NOMO-1 treated with DMSO at 0.1 percent for 48 hours (cell line): Measurements from ENCODE around the gene GNB4.

Experiments
- DNase-seq: peaks from one replicate; lab custom pipeline; 2025; ENCODE audit not compliant: unreplicated experiment; lab: John Stamatoyannopoulos, UW

GNB4 gene

DNA sequence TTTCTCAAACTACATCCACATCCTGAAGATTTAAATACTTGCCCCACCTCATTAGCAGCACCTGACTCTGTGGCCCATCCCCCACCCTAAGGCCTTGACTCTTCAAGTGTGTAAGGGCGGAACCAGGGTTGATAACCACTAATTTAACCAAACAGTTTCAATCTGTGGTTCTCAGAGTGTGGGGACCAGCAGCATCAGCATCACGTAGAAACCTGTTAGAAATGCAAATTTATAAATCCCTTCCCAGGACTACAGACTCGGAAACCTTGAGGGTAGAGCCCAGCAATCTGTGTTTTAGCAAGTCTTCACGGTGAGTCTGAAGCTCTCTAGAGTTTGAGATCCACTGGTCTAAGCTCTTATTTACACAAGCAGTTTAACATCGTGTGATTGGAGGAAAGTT, 12.4 kb downstream of the GNB4 start:
- peak; percentile 9 for DNase-seq

DNA sequence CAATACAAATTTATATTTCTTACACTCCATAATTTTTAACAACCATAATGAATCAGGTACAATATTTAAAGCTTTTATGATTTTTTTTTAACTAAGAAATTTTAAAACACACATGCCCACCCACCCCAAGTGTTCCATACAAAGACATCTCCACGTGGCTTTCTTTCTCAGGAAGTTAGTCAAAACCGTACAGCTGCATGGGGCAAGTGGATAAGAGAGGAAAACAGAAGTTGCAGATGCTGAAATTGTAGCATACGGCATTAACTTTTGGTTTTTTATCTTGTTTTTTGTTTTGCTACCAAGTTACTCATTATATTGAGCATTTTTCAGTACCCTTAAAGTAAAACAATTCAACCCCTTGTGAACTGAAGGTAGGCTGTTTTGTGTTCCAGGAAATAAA, 14.8 kb downstream of the GNB4 start:
- no peak for DNase-seq

DNA sequence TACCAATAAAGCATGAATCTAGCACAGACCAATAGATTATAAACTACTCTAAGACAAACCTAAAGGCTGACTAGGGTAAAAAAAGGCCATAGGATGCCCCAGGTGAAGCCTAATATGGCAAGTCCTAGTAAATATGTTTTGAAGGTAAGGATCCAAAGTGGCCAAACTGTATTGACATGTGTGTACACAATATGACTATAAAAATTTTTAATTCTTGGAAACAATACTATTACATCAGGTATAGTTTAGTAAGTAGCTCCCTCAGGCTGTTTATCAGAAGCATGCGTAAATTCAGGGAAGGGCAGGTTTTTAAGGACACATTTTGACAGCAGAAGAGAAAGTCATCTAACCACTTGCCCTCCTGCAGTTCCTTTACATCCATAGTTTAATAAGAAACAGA, 18.8 kb downstream of the GNB4 start:
- DNase-seq = no peak

DNA sequence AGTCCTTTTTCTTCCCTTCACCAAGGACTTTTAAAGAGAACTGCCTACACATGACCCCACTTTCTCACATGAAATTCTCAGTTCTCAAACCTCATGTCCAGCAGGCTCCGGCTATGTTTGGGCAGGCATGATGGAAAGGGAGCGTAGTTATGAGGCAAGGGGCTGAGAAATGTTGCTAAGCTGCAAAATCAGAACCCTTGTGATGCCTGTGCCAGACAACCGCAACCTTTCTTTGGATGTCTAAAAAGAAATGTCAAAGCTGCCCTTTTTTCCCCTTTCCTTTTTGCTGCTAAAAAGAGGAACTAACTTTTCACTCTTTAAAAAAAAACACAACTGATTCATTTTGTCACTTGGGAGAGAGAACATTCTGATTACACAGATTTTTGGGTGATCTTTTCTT, 19.2 kb downstream of the GNB4 start:
- DNase-seq = peak; percentile 86

DNA sequence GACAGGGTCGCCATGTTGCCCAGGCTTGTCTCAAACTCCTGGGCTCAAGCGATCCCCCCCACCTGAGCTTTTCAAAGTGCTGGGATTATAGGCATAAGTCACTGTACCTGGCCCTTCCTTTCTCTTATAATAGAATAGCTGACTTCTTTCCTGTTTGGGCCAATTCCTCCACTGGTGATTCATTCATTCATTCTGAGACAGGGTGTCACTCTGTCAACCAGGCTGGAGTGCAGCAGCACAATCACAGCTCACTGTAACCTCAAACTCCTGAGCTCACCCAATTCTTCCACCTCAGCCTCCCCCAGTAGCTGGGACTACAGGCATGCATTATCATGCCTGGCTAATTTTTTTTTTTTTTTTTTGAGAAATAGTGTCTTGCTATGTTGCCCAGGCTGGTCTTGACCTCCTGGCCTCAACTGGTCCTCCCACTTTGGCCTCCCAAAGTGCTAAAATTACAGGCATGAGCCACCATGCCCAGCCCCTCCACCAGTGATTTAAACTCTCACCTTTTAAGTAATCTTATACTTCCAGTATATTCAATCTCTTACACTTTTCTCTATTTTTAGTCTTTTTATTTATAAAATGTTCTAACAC, 20.9 kb downstream of the GNB4 start:
- no peak for DNase-seq

DNA sequence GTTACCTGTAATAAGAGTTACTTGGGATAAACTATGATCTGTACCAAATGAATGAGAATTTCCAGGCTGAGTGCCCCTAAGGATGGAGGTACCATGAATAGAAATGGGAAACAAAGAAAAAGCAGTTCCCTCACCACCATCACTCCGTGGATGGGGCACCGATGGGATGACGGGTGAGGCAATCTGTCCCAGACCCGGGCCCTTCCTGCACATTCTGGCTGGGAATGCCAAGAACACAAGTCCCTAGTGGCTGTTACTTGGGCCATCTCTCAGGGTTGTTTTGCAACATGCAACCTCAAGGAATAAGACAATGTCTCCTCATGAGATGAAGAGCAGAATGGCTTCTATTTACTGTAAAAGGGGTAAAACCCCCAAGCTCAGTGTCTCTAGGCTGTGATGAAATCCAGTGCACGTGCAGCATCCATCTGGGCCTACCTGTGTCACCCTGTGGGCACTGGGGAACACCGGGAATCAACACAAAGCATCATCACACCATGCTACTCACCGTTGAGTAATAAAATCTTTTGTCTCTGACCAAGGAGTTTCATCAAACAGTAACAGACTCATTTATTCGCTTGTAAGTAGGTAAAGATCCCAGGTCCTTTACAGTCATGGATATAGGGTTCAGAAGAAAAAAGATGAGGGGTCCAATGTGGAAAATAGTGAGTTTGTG, 22.3 kb downstream of the GNB4 start:
- DNase-seq = no peak

DNA sequence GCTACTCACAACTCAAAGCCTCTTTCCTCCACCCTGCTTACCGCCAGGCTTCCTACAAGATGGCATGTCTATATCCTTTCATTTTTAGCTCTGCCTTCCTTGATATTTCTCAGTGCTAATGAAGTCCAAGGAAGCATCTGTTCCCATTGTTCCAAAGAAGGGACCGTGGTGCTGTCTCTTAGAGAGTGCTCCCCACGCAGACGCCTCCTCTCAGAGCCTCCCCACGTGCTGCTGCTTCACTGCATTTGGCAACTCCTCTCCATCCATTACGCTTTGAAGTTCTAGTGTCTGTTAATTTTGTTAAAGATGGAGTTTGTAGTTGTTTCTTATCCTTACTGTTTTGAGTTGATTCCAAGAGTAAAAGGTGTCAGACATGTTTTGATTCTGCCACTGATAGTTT, 26.2 kb downstream of the GNB4 start:
- no peak for DNase-seq

DNA sequence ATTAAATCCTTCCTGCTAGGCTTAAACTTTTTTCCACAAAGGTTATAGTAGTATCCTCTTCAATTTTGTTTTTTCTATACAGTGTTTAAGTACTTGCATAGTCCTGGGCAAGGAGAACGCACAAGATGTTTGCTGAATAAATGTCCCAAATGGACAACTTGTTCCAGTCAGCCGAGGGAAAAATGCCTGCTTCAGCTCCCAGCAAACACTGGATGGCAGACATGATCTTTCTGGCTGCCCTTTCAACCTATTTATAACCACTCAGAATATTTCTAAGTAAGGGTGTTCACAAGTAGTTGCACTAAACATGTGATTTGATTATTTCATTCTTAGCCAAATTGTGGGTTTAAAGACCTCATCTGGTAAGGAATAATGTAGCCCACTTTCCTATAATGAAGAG, 29.8 kb downstream of the GNB4 start:
- no peak for DNase-seq

DNA sequence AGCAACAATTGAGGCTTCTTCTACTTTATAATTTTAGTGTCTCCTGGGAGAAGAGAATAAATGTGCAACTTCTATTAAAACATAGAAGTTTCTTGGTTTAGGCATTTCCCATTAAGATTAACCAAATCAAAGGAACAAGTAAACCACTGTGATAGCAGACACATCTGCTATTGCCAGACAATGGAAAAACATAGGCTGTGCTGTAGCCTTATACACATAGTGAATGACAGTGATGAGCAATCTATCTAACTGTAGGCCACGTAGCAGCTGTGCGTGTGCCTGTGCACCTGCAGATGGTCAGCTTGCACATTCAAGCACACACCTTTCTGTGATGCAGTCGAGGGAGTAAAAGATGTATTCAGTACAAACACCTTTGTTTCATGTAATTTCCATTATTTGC, 32.7 kb downstream of the GNB4 start:
- DNase-seq = no peak

DNA sequence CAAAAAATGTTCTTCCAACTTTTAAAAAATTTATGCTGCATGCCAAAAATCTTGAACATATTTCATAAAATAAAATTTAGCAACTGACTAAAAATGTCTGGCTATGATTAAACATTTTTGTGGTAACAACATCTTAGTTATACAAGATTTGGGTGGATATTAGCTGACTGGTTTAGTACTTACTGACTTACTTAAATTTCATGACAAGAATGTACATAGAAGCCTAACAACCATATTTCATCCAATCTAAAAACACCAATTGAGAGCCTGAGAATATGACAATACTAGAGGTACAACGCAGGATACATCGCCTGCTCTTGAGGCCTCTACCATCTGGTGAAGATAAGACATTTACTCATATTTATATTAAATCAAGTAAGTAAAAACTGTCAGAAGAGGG, 34.6 kb downstream of the GNB4 start:
- no peak for DNase-seq

DNA sequence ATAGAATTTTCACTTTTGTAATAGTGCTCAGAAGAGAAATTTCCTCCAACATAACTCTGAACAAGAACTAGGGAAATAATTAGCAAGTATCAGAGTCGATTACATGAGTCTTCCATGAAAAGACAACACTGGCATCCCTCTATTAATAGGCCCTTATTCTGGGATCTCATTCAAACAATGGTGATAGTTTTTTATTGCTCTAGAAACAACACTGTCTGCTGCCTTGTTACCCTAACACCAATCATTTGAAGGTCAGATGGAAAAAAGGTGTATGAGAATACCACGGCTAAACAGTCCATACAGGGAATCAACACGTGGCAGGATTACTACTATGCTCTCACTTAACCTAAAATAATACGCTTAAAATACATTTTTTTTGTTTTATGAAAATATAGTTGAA, 35.9 kb downstream of the GNB4 start:
- DNase-seq = no peak

DNA sequence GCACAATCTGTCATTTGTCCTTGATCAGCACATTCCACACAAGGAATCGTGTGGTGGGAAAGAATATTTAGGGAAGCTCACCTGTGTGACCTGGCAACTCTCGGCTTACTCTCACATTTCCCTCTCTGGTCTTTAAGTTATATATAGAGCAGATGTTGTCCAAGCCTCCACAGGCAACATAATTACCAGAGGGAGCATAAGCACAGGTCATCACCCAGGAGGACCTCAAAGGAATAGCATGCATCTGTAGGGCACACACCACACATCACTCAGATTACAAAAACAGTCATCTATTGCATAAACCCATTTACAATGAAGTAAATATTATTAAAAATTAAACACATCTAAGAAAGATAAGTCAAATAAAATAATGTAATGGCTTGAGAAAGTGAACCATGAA, 36.5 kb downstream of the GNB4 start:
- no peak for DNase-seq

DNA sequence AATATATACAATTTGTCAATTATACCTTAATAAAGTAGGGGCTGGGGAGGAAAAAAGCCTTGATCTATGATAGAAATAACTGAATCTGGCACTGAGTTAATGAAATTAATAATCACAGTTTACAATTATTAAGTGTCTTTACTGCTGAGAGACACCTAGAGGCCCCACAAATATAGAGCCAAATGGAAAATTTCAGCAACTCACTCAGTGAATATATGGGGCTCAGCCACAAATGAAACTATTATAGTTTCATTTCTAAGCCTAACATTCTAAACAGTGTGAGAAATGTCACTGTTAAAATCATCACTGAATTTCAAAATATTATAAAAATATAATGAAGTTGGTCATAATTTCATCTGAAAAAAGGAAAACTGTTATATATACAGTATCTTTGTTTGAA, 40.3 kb downstream of the GNB4 start:
- no peak for DNase-seq

DNA sequence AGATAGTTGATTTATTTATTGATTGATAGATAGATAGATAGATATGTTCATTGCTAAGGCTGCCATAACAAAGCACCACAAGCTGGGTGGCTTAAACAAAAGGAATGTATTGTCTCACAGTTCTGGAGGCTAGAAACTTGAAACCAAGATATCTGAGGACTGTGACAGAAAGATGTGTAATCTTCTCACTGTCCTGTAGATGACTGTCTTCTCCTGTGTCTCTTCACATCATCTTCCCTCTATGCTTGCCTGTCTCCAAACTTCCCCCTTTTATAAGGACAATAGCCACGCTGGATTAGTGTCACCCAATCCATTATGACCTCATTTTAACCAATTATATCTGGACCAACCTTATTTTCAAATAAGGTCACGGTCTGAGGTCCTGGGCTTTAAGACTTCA, 40.9 kb downstream of the GNB4 start:
- no peak for DNase-seq

DNA sequence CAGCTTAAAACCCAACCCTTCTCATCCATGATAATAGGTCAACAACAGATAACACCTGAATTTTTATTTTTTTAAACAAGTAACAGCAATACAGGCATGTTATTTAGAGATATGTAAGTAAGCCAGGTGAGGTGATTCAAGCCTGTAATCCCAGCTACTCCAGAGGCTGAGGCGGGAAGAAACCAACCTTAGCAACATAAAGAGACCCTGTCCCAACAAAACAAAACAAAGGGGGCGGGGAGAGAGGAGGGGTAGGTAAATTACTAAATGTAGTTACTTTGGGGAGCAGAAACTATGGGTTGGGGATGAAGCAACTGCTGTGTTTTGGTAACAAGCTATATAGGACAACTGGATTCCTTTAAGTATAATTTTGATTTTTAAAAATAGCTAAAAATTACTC, 47.0 kb downstream of the GNB4 start:
- no peak for DNase-seq

DNA sequence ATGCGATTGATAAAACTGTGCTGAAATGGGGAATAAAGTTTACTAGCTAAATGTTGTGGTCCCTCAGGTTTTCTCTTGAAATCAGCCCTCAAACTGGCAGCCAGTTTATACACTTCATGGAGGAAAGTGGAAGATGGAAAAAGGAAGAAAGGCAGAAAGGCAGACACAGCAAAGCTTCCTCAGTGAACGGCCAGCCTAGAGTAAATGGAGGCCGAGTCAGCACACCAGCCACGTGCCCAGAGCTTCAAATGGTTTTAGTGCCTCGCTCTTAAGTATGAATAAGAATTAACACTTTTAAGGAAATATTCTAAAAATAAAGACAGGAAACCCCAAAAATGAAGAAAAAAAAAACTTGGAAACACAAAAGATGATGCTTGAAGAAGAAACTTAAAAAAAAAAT, 48.3 kb downstream of the GNB4 start:
- no peak for DNase-seq

DNA sequence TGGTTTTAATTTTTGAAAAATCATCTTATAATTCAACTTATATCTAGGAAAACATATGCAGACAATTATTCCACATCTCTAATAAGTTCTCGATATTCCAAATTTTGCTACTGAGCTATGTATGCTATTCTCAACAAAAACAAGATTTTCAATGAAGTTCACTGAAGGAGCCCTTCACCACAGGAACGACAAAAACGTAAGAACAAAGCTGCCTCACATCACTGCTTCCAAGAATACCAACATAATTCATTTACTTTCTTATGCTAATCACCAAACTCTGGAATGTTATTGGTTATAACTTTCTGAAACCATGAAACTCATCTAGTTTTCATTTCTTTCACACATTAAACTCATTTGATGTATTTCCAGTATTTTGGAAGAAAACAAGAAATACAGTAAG, 49.7 kb downstream of the GNB4 start:
- no peak for DNase-seq

DNA sequence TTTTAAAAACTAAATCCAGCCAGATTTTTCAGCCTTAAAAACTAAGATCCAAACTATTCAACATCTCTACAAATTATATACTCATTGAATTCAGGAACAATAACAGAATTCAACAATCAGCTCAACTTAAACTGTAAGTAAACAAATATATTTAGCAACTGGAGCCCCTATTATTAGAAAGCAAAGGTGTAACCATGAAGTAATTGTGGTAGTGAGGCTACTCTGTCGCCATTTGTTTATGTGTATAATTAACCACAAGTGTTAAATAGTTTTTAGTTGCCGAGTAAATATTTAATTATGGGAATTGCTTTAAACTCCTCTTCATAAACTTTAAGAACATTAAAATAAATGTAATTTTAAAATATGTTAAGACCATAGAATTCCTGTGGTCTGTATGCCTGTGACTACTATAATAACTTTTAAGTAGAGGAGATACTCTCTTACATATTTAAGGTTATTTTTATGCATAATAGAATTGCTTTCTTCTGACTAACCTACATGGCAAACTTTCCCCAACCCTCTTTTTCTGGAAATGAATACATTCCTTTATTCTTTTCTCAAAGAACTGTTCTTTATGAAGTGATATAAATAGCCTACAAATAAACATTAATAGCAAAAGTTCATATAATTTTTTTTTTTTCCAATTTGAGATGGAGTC, 52.6 kb downstream of the GNB4 start:
- no peak for DNase-seq

DNA sequence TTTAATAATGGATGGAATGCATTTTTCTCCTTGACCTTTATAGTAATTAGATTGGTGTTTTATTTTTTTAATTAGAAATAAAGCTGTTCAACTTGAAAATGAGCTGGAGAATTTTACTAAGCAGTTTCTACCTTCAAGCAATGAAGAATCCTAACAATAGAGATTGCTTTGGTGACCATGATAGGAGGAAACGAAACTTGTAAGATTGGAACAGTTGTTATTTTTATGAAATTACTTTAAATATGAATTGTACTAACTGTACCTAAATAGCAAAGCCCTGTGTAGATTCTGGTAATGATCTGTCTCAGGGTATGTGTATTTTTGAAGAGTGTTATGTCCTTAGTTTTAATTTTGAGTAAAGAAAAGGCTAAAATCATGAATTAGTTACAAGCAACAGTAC, 59.4 kb downstream of the GNB4 start:
- no peak for DNase-seq

DNA sequence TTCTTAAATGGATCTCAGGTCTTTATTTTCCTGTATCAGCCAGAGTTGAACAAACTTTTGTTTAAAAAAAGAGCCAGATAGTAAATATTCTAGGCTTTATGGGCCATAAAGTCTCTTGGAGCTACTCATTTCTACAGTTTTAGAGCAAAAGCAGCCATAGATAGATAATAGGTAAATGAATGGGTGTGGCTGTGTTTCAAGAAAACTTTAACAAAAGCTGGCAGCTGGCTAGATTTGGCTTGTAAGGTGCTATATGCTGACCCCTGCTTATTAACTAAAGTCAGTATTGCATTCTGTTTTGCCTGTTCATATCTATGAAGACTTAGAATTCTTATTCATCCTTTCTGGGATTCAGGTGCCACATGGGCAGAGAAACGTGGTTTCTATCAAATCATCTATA, 74.8 kb downstream of the GNB4 start:
- no peak for DNase-seq

DNA sequence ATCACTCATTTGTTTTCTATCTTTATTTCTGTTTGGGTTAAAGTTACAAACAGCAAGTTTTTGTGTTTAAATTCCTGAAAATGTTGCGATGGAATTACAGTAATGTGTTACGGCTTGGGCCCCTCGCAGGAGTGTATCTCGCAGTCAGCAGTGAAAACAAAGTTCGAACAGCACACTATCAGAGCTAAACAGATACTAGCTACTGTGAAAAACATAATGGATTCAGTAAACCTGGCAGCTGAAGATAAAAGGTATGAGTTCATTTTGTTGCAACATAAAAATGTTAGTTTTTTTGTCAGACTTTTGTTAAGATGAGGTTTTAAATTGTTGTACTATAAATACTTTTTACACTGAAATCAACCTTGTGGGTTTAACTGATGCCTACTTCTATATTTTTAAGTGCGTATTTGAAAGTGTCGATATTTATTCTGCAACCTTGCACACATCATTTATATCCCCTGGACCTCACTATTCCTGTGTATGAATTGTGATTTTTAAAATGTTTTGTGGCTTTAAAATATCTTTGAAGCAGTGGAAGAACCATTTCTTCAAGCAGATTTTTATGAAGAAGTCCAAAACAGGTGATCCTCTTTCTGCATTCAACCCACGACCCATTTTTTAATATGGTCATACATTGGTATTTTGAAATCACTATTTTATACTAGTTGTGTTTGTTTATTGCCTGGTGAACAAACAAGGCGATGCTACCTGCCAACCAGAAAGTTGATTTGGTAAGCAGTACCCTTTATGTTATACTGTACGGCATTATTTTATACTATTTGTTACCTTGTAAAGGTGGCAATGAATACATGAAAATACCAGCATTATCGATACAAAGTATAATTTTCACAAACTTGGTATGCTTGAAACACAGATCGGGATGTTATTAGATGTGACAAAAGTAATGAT, 75.9 kb downstream of the GNB4 start:
- DNase-seq = no peak

DNA sequence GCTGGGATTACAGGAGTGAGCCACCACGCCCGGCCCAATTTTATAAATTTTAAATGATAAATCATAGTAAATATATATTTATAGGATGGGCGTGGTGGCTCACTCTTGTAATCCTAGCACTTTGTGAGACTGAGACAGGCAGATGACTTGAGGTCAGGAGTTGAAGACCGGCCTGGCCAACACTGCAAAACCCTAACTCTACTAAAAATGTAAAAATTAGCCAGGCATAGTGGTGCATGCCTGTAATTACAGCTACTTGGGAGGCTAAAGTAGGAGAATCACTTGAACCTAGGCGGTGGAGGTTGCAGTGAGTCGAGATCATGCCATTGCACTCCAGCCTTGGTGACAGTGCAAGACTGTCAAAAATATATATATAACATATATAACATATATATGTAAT, 77.3 kb downstream of the GNB4 start:
- no peak for DNase-seq
